Stimulated activated CD8-positive, alpha-beta memory T cell treated with anti-CD3 and anti-CD28 coated beads, Interleukin-12 subunit alpha, Interleukin-12 subunit beta, amount 100 ng/mL, for 1 hour (primary cell): ENCODE measurements around the gene VSTM4.

Experiments used
- DNase-seq: peaks from one replicate; pipeline ENCODE4 v3.0.0-alpha.2; 2020; ENCODE audit warnings: low read depth

Gene VSTM4

DNA sequence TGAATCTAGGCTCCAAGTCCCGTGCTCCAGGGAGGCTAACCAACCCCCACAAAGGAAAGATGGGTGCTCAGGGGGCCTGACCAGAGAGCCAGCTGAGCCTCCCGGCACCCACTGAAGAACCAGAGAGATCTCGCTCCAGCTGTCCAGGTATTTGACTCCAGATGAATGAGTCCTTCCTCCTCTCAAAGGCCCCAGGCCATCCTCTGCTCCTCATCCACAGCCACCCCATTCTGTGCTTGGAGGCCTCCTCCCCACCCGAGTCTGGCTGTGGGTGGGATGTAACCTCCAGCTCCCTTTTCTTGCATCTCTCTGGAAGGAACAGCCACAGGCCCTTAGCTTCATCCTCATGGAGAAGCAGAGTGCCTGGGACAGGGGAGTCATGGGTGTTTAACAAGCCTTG, 44.6 kb downstream of the VSTM4 start:
- no peak for DNase-seq

DNA sequence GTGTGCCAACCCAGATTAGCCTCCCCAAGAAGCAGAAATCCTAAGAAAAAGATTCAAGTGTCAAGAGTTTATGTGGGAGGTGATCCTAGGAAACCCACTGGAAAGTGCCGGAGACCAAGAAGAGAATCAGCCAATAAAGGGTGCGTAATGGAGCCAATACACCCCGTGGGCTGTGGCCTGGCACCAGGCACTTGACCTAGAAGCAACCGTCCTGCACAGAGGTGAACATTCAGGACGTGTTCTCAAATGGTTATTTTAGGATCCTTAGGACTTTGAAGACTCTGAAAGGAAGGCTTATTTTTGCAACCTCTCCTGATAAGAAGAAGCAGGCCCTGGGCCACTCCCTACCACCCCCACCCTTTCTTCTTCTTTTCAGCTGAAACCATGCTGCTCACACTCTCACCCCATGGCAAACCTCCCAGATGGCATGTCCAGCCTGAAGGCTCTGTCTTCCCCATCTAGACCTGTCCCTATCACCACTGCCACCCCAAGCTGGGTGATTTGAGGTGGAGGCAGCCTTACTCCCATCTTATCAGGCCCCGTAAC, 46.6 kb downstream of the VSTM4 start:
- no peak for DNase-seq

DNA sequence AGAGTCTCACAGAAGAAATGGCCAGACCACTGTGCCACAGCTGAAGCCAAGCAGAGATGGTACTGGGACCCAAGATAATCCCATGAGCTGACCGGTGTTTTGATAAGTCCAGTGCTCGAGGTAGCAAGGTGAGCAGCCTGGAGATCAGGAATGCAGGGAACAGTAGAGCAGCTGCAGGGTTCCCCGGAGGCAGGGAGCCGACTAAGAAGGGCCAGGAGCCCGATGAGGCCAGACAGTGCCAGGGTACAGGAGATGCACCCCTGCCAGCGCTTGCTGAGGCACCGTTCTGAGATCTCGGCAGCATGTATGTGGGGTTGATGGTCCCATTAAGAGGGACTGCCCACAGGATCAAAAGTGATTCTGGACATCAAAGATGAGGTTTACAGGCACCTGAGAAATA, 47.1 kb downstream of the VSTM4 start:
- no peak for DNase-seq

DNA sequence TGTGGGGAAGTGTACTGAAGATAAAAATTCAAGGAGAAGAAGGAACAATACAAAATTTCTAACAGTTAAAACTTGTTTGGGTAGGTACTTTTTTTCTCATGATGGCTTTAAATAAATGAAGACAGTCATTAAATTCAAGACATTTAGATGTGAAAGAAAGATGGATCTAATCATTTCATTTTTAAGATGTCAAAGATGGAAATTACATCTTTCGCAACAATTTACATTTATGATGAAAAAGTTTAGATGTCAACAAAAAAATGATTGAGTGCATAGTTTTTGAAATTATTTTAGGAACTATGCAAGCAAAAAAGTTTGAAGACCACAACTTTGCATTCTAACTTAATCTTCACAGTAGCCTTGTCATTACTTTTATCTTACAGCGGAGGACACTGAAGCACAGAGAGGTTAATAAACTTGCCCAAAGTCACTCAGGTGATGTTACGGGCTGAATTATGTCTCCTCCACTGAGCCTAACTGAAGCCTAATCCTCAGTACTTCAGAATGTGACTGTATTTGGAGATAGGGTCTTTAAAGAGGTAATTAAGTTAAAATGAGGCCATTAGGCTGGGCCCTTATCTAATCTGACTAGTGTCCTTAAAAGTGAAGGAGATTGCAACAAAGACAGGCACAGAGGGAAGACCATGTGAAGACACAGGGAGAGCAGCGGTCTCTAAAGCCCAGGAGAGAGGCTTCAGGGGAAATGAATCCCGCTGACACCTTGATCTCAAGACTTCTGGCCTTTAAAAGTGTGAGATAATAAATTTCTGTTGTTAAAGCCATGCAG, 48.2 kb downstream of the VSTM4 start:
- no peak for DNase-seq

DNA sequence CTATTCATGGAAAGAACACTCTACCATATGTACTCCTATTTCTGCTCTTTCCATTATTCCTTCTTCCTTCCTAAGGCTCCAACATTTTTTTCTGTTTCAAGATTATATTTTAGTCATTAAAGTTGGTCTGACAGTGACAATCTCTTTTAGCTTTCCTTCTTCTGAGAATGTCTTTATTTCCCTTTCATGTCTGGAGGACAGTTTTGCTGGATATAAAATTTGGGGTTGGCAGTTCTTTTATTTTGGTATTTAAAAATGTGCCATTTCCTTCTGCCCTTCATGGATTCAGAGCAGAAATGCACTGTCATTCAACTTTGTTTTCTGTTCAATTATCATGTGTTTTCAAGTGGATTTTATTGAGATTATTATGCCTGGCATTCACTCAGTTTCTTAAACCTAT, 53.1 kb downstream of the VSTM4 start:
- DNase-seq: no peak

DNA sequence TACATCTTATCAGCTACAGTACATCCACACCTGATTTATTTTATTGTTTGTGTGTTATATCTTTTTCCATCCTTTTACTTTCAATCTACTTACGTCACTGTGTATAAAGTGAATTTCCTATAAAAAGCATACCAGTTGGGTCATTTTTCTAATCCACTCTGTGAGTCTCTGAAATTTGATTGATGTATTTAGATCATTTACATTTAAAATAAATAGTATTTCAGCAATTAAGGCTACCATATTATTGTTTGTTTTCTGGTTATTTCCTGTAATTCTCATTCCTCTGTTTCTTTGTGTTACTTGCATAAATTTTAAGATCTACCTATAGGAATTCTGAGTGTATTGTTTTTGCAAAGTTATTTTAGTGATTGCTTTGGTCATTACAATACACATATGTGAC, 53.7 kb downstream of the VSTM4 start:
- DNase-seq: no peak

DNA sequence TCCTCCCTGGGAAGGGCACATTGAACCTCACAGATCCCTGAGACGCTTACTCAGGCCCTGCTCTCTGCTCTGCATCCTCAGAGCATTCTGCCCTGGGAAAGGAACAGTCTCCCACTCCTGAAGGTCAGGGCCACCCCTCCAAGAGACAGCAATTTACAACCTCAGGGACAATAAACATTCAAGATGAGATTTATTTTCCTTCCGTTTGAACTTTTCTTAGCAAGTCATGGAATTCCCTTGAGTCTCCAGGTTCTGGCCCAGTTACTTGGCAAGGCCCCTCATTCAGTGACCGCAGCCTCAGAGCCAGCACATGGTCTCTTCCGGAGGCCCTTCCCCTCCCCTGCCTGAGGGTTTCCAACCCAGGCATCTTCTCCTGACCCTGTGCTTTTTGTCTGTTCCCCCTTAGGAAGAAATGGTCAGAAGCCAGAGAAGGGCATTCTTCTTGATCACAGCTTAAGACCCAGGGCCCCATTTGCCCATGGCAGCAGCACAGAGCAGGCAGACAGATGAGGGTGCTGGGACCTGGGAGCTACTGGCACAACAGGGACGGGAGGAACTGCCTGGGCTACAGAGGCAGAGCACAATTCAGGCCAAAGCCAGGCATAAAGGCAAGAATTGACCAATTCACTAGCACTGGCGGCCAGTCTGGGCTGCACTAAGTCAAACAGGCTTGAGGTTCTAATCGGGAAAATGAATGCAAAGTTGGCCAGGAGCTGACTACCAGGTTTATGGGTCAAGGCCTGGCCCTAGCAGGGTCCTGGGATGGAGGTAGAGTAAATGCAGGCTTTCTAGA, 56.7 kb downstream of the VSTM4 start:
- DNase-seq: no peak

DNA sequence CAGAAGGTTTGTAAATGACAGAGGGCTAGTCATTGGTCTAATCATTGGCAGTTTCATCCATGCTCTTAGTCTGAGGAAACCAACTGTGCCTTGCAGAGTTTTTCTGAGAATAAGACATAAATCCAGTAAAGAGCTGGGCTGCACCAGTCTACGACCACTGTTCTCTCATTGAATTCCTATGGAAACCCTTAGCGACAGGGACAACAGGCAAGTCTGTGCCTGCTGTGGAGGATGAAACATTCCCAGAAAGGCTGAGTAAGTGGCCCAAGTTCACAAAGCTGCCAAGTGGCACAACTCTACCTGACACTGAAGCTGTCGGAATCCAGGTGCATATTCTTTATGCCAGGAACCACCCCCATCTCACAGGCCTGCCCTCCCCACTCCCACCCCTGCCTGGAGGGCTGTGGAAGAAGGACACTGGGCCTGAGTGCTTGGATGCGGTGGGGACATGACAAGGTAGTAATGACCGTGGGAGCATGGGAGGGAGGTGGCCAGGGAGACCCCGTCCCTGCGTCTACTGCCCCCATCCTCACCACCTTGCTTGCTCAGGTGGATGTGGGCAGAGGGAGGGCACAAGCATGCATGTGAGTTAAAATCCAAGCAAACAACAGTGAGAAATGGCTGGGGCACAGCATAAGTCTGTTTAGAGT, 58.0 kb downstream of the VSTM4 start:
- no peak for DNase-seq

DNA sequence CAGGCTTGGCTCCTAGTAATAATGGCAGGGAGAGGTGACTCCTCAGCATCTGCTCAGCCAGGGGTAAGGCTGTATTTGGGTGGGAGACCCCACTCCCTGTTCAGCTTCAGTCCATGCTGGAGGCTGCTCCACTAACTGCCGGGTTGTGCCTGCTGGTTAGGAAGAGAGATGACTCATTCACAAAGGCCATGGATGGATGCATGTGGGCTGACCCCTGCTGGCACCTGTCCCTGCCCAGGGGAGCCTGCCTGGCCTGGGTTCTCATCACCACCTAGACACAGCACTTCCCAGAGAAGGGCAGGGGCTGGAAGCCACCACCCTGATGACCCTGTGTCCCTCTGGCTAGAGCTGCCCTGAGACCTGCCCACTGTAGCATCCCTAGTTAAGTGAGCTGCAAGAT, 59.0 kb downstream of the VSTM4 start:
- DNase-seq: no peak

DNA sequence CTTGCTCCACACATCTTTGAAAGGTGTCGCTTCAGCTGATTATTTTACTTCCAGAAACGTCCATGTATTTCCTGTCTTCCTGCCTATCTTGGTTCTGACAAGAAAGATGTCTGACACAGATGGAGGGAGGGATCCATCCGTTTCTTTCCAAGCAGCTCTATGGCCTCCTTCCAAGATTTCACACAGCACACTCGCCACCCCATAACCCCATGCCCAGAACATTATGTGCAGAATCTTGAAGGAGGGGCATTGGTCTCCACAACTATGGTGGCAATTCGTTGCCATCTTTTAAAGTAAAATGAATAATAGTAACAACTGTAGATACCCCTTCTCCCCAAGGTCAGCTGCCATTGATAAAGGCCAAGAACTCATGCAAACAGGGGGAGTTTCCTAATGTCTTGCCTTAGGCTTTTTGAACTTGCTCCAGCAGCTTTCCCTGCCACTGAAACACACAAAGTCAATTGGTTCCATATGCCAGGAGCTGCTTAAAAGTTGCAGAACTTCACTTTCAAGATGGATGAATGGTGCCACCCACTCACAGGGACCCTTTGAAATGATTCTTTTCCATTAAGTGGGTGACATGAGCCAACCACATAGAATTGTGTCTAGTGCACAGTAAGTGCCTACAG, 60.0 kb downstream of the VSTM4 start:
- no peak for DNase-seq

DNA sequence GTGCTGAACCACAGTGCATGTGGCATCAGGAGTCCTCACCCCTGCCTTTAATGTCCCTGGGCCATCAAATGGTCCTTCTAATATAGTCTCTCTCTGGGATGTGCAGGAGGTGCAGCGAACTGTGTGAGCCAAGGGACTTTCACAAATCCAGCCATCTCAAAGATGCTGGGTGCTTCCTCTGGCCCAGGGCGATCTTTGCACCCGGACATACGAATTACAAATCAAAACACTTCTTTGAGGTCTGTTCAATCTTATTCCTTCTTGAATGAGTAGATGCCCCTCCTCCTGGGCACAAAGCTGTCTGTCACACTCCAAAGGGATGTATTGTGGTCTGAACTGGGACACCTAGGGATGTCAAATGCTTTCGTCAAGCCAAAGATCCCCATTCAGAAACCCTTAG, 60.6 kb downstream of the VSTM4 start:
- no peak for DNase-seq

DNA sequence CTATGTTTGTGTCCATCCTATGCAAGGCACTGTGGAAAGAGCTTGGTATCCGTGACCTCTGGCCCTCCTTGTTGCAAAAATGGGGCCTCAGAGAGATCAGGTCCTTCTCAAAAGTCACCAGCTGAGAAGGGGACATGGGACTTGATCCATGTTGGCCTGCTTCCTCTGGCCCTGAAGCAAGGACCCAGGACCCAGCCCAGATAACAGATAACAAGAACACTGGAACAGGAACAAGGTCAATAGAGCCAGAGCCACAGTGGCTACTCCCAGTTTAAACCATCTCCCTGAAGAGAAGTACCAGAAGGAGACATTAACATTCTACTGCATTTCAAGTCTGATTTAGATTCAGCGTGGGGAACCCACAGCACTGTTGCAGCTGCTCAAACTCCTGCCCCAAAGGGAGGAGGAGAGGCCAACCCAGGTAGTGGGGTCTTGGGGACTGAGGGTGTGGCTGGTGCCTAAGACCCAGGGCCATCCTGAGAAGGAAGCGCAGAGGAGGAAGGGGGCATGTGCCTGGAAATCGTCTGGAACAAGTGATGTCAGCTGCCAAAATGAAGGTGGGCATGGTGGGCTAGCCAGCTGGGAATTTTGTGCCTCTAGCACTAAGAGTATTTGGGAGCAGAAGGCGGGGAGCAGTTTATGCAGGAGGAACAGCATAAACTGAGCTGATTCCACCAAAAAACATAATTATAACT, 61.2 kb downstream of the VSTM4 start:
- DNase-seq: no peak

DNA sequence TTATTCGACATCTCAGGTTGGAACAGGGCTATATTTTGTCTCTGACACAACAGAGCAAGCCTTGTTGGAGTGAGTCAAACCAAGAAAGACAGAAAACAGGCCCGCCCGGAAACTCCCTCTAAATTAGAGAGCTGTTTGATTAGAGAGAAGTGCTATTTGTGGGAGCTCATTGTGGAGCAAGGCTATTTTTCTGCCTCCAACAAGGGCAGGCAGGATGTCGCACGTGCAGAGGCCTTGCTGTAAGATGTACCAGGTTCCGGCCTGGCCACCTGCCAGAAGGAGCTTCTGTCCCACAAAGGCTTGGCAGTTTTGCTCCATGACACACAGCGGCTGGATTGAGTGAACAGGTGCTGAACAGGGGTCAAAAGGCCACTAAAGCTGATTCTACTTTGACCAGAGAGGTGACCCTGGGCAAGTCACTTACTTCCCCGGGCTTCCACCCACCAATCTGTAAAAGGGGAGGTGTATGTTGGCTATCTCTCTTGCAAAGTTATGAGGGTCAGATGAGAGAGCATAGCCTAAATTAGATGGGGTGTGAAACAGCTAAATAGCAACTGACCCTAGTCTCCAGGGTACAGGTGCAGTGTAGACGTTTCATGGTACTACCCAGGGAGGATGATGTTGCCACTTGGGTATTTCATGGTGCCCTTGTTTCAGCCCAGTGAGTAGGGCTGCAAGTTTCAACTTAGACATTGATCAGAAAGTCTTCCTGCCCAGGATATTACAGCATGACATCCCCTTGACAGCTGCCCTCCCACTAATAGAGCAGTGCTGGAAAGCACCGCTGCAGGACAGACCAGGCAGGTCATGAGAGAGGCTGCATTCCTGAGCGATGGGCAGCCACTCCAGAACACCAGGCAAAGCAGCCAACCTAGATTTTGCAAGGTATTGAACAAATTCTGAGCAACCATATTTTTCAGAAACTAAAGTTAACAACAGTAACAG, 62.0 kb downstream of the VSTM4 start:
- DNase-seq: no peak

DNA sequence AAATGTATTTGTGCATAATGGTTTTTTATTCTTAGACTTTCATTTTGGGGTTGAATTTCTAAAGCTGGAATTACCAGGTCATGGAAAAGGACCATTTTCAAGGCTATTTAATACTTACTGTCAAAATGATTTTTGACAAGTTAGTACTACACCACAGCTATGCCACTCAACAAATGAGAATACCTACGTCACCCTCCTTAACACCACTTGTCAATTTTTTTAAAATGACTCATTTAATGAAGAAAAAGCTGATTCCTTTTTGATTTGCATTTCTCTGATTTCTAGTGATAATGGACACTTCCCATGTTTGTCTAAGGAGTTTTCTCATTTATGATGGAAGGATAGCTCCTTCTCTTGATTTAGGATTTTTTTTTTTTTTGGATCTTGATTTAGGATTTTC, 63.3 kb downstream of the VSTM4 start:
- no peak for DNase-seq

DNA sequence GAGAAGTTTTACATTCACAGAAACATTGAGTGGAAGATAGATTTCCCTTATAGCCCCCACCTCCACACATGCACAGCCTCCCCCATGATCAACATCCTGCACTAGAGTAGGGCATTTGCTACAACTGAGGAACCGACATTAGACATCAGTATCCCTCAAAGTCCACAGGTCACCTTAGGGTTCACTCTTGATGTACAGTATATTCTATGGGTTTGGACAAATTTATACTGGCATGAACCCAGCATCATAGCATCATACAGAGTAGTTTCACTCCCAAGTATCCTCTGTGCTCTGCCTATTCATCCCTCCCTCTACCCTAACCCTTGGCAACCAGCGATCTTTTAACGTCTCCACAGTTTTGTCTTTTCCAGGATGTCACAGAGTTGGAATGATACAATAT, 64.4 kb downstream of the VSTM4 start:
- no peak for DNase-seq

DNA sequence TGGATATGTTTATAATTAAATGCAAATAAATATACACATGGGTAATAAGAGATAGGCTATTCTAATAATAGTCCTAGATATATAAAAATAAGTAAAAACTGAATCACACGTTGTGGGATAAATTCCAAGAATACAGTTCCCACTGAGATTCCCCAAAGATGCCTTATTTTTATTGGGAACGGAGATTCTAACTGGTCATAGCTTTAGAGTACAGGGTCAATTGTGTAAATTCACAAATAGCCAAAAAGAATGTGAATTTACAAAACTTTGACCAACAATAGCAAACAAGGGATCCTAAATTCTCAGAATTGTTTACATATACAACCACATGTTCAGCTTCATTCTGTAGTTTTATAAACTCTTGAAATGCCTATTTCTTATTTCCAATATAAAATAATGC, 65.0 kb downstream of the VSTM4 start:
- no peak for DNase-seq

DNA sequence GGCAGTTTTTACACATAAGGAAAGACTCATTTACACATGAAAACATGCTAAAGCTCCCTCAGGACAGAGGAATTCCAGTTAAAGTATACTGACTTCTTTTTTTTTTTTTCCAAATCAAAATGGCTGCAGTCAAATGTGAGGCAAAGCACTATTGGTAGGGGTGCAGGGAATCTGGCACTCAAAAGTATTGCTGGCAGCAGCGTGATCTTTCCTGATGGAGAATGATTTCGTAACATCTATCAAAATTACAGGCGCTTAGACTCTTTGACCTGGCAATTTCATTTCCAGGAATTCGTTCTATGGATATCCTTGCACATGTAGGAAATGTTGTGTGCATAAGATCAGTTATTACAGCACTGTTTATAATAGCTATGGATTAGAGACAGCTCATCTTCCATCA, 65.7 kb downstream of the VSTM4 start:
- no peak for DNase-seq

DNA sequence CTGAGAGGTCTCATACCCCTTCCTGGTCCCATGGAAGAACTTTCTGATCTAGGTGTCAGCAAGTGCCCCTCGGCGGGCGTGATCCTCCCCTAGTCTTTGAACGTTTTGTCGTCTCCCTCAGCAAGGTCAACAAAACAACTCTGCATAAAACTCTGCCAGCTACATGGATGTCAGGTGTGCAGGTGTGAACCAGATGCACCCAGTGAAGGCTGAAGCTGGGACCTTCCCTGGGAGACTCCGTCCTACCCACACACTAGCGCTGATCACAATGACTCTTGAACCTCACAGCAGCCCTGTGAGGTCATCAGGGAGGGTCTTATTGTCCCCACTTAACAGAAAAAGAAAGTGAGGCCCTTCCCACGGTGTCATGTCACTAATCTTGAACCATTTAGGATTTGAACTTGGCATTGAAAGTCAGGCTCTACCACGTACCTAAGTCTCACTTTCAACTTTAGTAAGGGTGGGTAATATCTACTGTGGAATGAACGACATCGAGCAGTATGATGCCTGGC, 68.1 kb downstream of the VSTM4 start:
- no peak for DNase-seq

DNA sequence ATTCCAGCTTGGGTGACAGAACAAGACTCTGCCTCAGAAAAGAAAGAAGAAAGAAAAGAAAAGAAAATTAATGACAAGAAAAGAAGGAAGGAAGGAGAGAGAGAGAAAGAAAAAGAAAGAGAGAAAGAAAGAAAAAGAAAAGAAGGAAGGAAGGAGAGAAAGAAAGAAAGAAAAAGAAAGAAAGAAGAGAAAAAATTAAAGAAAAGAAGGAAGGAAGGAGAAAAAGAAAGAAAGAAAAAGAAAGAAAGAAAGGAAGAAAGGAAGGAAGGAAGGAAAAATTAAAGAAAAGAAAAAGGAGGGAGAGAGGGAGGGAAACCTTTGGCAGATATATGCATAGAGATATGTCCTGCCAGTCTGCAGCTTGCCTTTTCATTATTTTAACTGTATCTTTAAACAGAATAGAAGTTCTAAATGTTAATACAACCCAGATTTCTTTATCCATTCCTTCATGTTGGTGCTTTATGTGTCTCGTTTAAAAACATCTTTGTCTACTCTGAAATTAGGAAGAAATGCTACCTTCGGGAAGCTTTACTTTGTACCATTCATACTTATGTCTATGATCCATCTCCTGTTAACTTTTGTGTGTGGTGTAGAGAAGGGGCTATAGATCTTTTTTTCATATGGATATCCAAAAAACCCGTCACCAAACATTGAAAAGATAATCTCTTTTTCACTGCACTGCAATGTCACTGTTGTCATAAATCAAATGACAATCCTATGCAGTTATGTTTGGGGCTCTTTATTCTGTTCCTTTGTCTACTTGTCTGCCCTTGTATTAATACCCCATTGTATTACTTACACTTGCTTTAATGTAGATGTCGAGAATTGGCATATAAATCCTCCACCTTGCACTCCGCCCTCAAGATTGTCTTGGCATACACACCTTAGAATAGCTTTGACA, 70.8 kb downstream of the VSTM4 start:
- no peak for DNase-seq
